HG02973 (cell line): ENCODE results near the gene GTF2F2.

Experiments used
- ATAC-seq: cut with Tn5 transposase; IDR thresholded peaks from one replicate; pipeline ENCODE4 v1.9.1; 2021; ENCODE audit warnings: moderate library complexity; ENCODE audit not compliant: unreplicated experiment

Gene GTF2F2

GRCh38 chr13:45120967-45121831, 889 bp downstream of the GTF2F2 start:
- ATAC-seq = peak; percentile 18

- ATAC-seq = no peak
Measured at GRCh38 chr13:45122941-45123340, 2.6 kb downstream of the GTF2F2 start.

- ATAC-seq = peak; percentile 91
Measured at GRCh38 chr13:45132369-45133064, 12.2 kb downstream of the GTF2F2 start.

GRCh38 chr13:45133396-45134118, 13.2 kb downstream of the GTF2F2 start:
- no peak for ATAC-seq

GRCh38 chr13:45136741-45137504, 16.6 kb downstream of the GTF2F2 start:
- no peak for ATAC-seq

- ATAC-seq = no peak
Measured at GRCh38 chr13:45137526-45137925, 17.2 kb downstream of the GTF2F2 start.

- ATAC-seq = no peak
Measured at GRCh38 chr13:45138282-45138681, 18.0 kb downstream of the GTF2F2 start.

- ATAC-seq = no peak
Measured at GRCh38 chr13:45141369-45141768, 21.1 kb downstream of the GTF2F2 start.

- ATAC-seq = no peak
Measured at GRCh38 chr13:45142440-45143345, 22.4 kb downstream of the GTF2F2 start.

GRCh38 chr13:45143346-45143751, 23.0 kb downstream of the GTF2F2 start:
- no peak for ATAC-seq

- ATAC-seq = no peak
Measured at GRCh38 chr13:45149964-45150363, 29.7 kb downstream of the GTF2F2 start.

- ATAC-seq = no peak
Measured at GRCh38 chr13:45156565-45157361, 36.5 kb downstream of the GTF2F2 start.

- ATAC-seq = no peak
Measured at GRCh38 chr13:45162194-45162593, 41.9 kb downstream of the GTF2F2 start.

- ATAC-seq = no peak
Measured at GRCh38 chr13:45162821-45163220, 42.5 kb downstream of the GTF2F2 start.

GRCh38 chr13:45166858-45167257, 46.5 kb downstream of the GTF2F2 start:
- no peak for ATAC-seq

GRCh38 chr13:45167611-45168554, 47.6 kb downstream of the GTF2F2 start:
- no peak for ATAC-seq

GRCh38 chr13:45168555-45168930, 48.2 kb downstream of the GTF2F2 start:
- no peak for ATAC-seq

- ATAC-seq = no peak
Measured at GRCh38 chr13:45174478-45174877, 54.2 kb downstream of the GTF2F2 start.
